ENCODE results near the gene GGACT.

Gene GGACT

GRCh38 chr13:100491164-100491842, 97.3 kb downstream of the GGACT start:
- DNase-seq (ENCODE audit: low read depth, low spot score), result no peak
- no peak overlapping the region for H3K27ac ChIP-seq

- no peak overlapping the region for H3K27ac ChIP-seq
- DNase-seq (ENCODE audit: low read depth, low spot score), result no peak
Measured at GRCh38 chr13:100490692-100491091, 97.9 kb downstream of the GGACT start.

DNA sequence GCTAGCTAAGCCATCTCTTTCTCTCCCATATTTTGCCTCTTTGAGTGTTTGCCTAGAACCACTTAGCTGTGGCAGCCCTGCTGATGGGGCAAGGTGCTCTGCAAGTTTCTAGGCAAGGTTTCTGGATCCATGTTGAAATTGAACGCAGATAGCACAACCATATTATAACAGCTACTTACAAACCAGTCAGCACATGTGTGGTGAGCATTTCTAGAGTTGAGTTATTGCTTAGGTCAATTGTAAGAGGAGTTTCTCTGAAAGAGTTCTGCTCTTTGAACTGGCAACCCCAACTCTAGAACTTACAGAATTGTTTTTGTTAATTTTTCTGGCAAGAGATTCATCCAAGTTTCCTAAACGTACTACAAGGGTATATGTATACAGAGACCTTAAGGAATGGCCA, 103.3 kb downstream of the GGACT start:
- DNase-seq (ENCODE audit: low read depth, low spot score), result no peak
- no peak overlapping the region for H3K27ac ChIP-seq

DNA sequence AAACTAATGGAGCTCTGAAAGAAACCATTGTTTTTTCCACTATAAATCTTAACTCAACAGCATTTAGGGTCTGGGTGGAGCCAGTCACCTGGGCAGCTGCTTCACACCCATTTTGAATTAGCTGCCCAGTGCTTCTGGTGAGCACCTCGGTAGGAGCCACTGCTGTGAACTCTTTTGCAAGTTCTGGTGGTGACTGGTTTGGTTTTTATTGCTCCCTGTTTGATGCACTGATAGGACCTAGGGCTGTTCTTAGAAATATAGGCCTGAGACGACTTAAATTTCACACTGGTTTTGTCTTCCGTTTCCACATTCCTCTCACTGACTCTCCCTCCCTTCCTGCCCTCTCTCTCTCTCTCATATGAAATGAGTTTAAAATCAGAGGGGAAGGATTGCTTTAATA, 103.9 kb downstream of the GGACT start:
- H3K27ac ChIP-seq, result no peak overlapping the region
- no peak for DNase-seq (ENCODE audit: low read depth, low spot score)

- no peak for DNase-seq (ENCODE audit: low read depth, low spot score)
- no peak overlapping the region for H3K27ac ChIP-seq
Measured at GRCh38 chr13:100483841-100484381, 104.7 kb downstream of the GGACT start.

DNA sequence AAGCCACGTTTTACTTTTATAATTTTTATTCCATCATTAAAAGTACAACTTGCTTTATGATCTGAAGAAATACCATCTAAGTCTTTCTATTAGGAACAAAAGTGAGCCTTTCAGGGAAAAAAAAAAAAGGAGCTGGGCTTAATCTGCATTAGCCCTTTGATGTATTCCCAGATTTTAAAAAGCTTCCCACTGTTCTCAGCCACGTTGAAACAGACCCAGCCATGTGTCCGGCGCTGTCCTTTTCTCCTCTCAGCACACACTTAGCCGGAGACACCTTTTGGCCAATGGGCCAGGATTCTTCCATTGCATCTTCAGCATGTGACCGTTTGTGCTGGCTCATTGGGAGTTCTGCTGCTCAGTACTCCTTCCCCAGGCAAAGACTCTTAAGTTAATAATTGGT, 105.5 kb downstream of the GGACT start:
- H3K27ac ChIP-seq, result no peak overlapping the region
- DNase-seq (ENCODE audit: low read depth, low spot score), result no peak

GRCh38 chr13:100480676-100481075, 107.9 kb downstream of the GGACT start:
- no peak overlapping the region for H3K27ac ChIP-seq
- DNase-seq (ENCODE audit: low read depth, low spot score), result no peak

Measured in epithelial cell of prostate (primary cell).